HG02970 (cell line): Measurements from ENCODE around the gene PARP3.
"Not testable (repeated sequence)": the region's sequence is repeated elsewhere in the genome, so short reads cannot be mapped to it uniquely, and the experiment has no call there.

Experiments
- ATAC-seq: cut with Tn5 transposase; IDR thresholded peaks from one replicate; pipeline ENCODE4 v1.9.1; 2021; ENCODE audit warnings: mild to moderate bottlenecking, moderate library complexity, moderate number of reproducible peaks; ENCODE audit not compliant: unreplicated experiment, low FRiP score

The PARP3 gene

GRCh38 chr3:51982352-51982837 is 40.2 kb downstream of the PARP3 start:
- ATAC-seq = peak; percentile 34

DNA sequence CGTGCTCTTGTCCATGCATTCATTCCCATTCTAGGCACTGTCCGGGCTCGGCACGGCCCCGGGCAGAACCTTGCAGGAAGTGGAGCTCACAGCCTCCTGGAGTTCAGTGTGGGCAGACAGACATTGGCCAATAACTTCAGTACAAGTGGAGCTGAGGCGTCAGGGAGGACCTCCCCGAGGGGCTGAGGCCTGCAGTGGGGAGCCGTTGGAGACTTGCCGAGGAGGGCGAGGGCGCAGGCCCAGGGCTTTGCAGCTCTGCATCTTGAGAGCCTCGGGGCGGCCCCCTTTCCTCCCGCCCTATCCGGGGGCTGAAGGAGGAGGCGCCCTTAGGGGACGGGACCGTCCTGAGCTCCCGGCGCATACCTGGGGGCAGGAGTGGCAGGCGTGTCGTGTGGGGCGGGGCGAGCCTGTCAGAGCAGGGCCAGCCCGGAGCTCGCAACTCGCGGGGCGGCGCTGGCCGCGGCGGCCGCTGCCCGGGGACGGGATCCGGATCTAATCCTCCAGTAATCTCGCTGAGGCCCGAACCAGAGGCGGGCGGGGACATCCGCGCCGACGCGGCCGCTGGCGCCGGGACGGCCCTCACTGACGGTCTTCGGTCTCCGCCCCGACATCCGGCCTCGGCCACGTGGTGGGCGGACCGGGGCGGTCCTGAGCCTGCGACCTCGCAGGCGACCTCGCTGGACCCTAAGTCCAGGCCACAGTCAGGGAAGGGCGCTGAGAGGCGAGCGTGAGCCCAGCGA is 40.8 kb downstream of the PARP3 start, which contains the start of gene ACY1:
Gene ACY1 (plus strand): TSS at position 698 of the 740 bp plus-strand sequence. CDS start 530 bp downstream, outside the sequence.
- ATAC-seq = peak; percentile 54

DNA sequence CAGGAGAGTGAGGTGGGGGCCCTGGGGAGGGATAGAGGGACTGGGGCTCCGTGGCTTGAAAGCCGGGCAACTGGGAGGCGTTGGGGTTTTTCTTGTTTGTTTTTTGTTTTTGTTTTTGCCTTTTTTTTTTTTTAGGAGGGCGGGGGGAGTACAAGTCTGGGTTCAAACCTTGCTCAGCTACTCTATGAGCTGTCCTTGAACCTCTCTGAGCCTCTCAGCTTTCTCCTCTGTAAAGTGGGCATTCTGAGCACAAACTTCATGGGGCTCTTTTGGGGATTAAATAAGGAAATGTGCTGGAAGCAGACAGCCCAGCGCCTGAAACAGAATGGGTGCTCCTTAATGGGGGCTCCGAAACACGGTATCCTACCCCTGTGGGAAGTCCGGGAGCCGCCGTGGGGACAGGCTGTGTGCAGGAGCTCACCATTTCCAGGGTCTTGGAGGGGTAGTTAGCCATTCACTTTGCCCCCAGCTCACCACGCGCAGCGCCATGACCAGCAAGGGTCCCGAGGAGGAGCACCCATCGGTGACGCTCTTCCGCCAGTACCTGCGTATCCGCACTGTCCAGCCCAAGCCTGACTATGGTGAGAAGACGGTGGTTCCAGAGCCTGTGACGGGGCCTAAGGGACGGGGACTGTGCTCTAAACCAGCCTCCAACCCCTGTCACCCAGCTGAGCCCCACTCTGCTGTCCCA is 41.6 kb downstream of the PARP3 start:
- no peak for ATAC-seq

- ATAC-seq = no peak
These were observed 42.1 kb downstream of the PARP3 start for GRCh38 chr3:51984269-51984647.

- ATAC-seq = no peak
These were observed 42.9 kb downstream of the PARP3 start for GRCh38 chr3:51985063-51985462.

DNA sequence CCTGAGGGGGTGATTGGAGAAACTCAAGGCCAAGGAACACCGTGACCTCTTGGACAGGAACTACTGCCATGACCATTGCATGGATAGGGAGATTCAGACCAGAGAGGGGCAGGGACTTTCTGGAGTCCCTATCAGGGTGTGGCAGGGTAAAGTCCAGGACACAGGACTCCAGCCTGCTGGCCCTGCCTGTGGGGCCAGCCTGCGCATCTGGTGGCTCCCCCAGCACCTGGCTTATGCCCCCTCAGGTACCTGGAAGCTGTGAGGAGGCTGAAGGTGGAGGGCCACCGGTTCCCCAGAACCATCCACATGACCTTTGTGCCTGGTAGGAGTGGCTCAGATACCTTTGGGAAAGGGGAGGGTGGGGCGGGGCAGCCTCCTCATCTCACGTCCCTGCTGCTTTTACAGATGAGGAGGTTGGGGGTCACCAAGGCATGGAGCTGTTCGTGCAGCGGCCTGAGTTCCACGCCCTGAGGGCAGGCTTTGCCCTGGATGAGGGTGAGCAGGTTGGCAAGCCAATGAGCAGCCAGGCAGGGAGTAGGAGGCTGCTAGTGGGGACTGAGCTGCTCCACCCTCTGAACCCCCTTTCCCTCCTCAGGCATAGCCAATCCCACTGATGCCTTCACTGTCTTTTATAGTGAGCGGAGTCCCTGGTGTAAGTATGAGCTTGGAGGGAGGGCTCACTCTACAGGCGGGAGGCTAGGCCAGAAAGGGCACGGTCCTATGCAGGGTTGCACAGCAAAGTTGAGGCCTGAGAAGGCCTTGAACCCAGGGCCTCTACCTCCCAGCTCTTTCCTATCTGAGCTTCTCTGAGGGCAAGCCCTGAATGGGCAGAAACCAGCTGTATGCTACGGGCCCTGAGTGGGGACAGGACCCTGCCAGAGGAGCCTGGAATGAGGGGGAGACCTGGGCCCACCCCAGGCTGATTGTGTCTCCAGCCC is 44.1 kb downstream of the PARP3 start:
- ATAC-seq = no peak

DNA sequence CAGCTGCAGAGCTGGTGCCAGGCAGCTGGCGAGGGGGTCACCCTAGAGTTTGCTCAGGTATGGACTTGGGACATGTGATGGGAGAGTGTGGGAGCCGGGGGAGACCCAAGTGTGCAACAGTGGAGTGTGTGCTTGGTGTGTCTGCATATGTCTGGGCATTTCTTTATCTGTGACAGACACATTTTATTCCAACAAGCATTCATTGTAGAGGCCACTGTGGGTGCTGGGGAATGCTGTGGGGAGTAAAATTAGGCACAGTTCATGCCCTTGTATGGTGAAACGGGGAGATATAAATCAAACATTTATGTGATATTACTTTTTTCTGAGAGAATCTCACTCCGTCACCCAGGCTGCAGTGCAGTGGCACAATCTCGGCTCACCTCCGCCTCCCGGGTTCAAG is 45.4 kb downstream of the PARP3 start:
- ATAC-seq = no peak

DNA sequence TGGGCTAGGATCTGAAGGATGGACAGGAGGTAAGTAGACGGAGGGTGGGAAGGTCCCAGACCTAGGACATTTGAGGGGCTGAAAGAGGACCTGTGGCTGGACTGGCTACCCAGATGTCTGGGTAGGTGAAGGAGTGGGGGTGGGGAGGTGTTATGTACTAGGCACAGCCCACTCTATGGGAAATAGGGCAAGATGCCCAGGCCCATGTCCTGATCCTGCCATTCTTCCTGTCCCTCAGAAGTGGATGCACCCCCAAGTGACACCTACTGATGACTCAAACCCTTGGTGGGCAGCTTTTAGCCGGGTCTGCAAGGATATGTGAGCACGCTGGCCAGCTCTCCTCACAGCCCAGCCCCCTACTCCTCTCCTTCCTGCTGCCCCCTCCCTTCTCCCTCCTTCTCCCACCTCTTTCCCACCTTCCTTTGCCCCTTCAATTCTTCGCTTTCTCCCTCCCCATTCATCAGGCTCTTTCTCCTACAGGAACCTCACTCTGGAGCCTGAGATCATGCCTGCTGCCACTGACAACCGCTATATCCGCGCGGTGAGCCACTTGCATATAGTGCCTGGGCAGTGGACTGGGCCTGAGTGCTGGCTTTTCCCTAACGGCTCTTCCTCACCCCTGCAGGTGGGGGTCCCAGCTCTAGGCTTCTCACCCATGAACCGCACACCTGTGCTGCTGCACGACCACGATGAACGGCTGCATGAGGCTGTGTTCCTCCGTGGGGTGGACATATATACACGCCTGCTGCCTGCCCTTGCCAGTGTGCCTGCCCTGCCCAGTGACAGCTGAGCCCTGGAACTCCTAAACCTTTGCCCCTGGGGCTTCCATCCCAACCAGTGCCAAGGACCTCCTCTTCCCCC is 46.4 kb downstream of the PARP3 start:
- no peak for ATAC-seq

DNA sequence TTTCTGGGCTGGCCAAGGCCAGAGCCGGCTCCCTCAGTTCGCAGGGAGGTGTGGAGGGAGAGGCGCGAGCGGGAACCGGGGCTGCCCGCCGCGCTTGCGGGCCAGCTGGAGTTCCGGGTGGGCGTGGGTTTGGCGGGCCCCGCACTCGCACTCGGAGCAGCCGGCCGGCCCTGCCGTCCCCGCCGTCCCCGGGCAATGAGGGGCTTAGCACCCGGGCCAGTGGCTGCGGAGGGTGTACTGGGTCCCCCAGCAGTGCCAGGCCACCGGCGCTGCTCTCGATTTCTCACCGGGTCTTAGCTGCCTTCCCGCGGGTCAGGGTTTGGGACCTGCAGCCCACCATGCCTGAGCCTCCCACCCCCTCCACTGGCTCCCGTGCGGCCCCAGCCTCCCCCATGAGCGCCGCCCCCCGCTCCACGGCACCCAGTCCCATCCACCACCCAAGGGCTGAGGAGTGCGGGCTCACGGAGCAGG is 48.4 kb downstream of the PARP3 start:
- ATAC-seq = not testable (repeated sequence)

DNA sequence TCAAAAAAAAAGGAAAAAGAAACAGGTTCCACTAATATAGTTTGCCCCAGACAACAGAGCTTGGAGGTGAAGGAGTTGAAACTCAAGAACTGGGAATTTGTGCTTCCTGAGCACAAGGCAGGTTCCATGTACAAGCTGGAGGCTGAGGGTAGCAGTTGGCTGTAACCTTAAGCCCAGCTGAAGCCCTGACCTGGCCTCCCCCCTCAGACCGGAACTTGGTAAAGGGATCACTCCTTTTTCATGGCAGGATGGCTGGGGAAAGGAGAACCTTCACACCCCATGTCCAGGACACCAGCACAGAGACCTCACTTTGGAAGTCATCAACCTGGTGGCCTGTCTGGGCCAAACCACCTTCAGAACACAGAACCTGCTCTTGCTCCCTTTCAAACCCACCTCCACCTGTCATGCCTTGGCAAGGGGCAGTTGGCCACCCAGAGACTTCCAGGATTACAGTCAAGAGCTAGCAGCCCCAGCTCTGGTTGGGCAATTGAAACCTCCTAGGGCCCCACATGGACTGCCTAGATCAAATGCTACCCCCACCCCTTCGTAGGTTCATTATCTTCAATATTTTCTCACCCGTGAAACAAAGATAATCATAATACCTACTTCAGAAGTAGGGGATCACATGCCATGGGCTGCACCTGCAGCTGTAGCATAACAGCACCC is 50.0 kb downstream of the PARP3 start:
- no peak for ATAC-seq

DNA sequence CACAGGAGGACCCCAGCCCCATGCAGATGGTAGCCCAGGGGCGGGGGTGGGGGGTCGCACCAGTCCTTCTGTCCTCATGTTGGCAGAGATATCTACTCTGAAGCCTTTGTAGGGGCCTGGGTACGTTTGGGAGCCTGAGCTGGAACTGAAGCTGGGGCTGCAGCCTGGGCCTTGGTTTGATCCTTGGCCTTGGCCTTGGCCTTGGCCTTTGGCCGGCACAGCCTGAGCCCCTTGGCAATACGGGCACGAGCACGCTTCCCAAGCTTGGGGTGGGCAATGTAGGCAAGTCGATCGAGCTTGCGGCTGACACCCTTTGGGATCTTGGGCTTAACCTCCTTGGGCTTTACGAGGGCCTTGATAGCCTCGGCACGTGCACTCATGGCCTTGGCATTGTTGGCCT is 51.5 kb downstream of the PARP3 start:
- not testable (repeated sequence) for ATAC-seq

DNA sequence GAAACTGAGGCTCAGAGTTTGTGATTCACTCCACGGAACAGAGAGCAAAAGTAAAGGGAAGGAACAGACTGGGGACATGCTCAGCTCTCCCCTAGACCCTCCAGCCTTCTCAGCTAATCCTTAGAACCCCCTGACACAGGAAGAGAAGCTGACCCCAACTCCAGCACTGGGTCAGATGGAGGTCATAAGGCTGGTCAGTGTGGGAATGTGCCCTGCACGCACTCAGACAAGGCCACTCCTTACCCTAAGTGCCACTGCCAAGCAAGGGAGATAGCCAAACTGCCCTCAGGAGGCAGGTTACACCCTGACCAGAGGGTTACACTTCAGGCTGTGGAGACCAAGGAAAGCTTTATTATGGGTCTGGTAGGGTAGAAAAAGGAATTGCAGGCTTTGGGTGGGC is 52.4 kb downstream of the PARP3 start:
- no peak for ATAC-seq

GRCh38 chr3:51995346-51996163 is 53.4 kb downstream of the PARP3 start, which contains the start of gene RPL29:
Gene RPL29, minus strand, starts transcription at chr3:51995895. Its CDS starts 434 bp downstream, at chr3:51995461.
- ATAC-seq = peak; percentile 84

DNA sequence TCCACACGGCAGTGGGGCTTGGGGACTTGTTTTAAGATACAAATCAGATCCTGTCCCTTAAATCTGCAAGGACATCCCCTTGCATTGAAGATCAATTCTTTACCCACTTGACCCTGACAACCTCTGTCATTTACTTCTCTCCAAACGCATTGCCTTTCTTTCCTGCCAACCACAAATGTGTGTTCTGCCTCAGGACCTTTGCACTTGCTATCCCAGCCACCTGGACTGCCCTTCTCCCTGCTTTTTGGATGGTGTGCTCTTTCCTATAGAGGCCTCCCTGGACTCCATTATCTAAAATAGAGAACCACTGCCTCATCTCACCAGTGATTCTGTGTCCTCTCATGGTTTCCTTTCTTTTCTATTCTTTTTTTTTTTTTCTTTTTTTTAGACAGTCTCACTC is 55.0 kb downstream of the PARP3 start:
- ATAC-seq = no peak

- ATAC-seq = no peak
These were observed 55.9 kb downstream of the PARP3 start for GRCh38 chr3:51997935-51998596.
